Heart left ventricle (tissue), 11 donors: ENCODE data around the gene CYP39A1. TPM values are rescaled to one million over a fixed set of nuclear protein-coding genes. Genes with fewer than 3 reads are reported as not detected.

ENCODE experiments used
- polyA plus RNA-seq, 2 donors: library from polyadenylated mRNA; stranded (reverse); fragments of 200-250 nt; gene quantifications; one replicate each; pipeline ENCODE4 v1.2.3, GENCODE V29; 2013
- total RNA-seq, 9 donors: library from RNA; depleted of rRNA in 2 of 9; stranded (reverse); fragments of >200 nt in 2 of 9; fragmentation: NEBNext Ultra II Directional in 3 of 9; extraction: Animal tissue kit (Norgen Biotek cat#: 25700) in 3 of 9; gene quantifications; one replicate each; pipeline versions ENCODE4 v1.1.0 to v1.2.4, GENCODE V29; 2016 to 2023
- donor health status: ischemic (EF 13 %, LVEDD 7.1; RV severe dilation, severe dysfunction).
- donor health status: healthy with polysubstance abuse.
- donor health status: DM: no; HTN: yes; CAD: no.
- donor health status: DM: no; HTN: no; CAD: no.
- donor health status: ischemic (EF 25% LVEDD 5.7; RV mildly dilated, moderate dysfunction).
- donor health status: healthy.
- donor health status: DM: yes; HTN: yes; CAD: no.
- donor health status: PGD.
- donor health status: nonischemic (EF 23%, LVEDD 6.1; RV moderate dilation, normal function).

CYP39A1 gene
- total and polyA plus RNA-seq, 11 donors = 2.9 to 10.5 (median 5.2) TPM

Other genes with a start within 250 kb of the CYP39A1 start
- 100 to 1,000 TPM; 224 to 331 (median 315) TPM for gene RCAN2, start 161.4 kb downstream of the CYP39A1 start, total RNA-seq
- gene RCAN2, start 161.4 kb downstream of the CYP39A1 start, polyA plus RNA-seq = 100 to 1,000 TPM in 1 of 2 donors, 10 to 100 TPM in 1; 86.4 to 138 TPM
- gene SLC25A27, start 157 bp upstream of the CYP39A1 start, total RNA-seq = 10 to 100 TPM in 7 of 9 donors, 1 to 10 TPM in 2; 7.5 to 16.0 (median 10.5) TPM
- 10 to 100 TPM in 1 of 2 donors, 1 to 10 TPM in 1; 2.5 to 23.3 TPM for gene SLC25A27, start 157 bp upstream of the CYP39A1 start, polyA plus RNA-seq
- 1 to 10 TPM in 2 of 9 donors, under 1 TPM in 7; 0.12 to 1.5 (median 0.58) TPM for gene TDRD6, start 35.1 kb upstream of the CYP39A1 start, total RNA-seq
- under 1 TPM; 0.08 to 0.42 TPM for gene TDRD6, start 35.1 kb upstream of the CYP39A1 start, polyA plus RNA-seq
- gene PLA2G7, start 82.6 kb upstream of the CYP39A1 start, total RNA-seq = 10 to 100 TPM in 1 of 9 donors, 1 to 10 TPM in 1, under 1 TPM in 5, not detected in 2; 0.19 to 10.8 (median 0.58) TPM
- under 1 TPM in 1 of 2 donors, not detected in 1; 0.26 TPM for gene PLA2G7, start 82.6 kb upstream of the CYP39A1 start, polyA plus RNA-seq
- gene ANKRD66, start 94.1 kb upstream of the CYP39A1 start, total RNA-seq = not detected
- not detected for gene ANKRD66, start 94.1 kb upstream of the CYP39A1 start, polyA plus RNA-seq
- gene MEP1A, start 140.6 kb upstream of the CYP39A1 start, total RNA-seq = not detected
- gene MEP1A, start 140.6 kb upstream of the CYP39A1 start, polyA plus RNA-seq = not detected